ENCODE results near the gene CYP1A2. TPM values are rescaled to one million over a fixed set of nuclear protein-coding genes. Genes with fewer than 3 reads are reported as not detected.

CYP1A2 gene
- total and polyA plus RNA-seq, 7 donors = not detected

DNA sequence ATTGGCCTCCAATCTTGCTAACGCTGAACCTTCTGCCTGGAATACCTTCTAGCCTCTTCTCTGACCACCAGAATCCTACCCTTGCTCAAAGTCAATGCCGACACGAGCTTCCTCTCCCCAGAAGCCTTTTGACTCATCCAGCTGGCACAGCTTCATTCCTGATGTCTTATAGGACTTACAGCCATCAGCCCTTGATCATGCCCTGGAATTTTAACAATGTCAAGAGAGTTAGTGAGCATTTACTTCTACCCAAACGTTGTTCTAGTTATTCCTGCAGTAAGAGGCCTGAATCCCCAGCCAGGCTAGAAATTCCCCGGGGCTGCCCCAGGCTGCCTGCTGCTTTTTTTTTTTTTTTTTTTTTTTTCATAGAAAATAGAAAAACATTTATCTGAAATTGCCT, 3.9 kb downstream of the CYP1A2 start:
- Histone ChIP-seq H3K4me1 (no peaks in the 10 kb centered on the region), H3K27ac (no peak overlapping the region), H3K4me3 (no peak overlapping the region), H3K9me3 (no peaks in the 10 kb centered on the region), H3K36me3 (no peaks in the 10 kb centered on the region), H3K27me3 (no peaks in the 10 kb centered on the region)
- intact Hi-C loops (cut with DNase I) = no loop called here
- no peak for DNase-seq
- WGBS, 2 donors = 58 to 68% methylated on average over 5 of the region's 5 CpGs
- TF ChIP-seq, protein P1, sequence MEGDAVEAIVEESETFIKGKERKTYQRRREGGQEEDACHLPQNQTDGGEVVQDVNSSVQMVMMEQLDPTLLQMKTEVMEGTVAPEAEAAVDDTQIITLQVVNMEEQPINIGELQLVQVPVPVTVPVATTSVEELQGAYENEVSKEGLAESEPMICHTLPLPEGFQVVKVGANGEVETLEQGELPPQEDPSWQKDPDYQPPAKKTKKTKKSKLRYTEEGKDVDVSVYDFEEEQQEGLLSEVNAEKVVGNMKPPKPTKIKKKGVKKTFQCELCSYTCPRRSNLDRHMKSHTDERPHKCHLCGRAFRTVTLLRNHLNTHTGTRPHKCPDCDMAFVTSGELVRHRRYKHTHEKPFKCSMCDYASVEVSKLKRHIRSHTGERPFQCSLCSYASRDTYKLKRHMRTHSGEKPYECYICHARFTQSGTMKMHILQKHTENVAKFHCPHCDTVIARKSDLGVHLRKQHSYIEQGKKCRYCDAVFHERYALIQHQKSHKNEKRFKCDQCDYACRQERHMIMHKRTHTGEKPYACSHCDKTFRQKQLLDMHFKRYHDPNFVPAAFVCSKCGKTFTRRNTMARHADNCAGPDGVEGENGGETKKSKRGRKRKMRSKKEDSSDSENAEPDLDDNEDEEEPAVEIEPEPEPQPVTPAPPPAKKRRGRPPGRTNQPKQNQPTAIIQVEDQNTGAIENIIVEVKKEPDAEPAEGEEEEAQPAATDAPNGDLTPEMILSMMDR (IDR thresholded peaks at IDR 0.05) = no peak
- TF ChIP-seq EP300 (IDR thresholded peaks at IDR 0.05) (no peak), POLR2A (IDR thresholded peaks at IDR 0.05) (no peak), POLR2AphosphoS5 (IDR thresholded peaks at IDR 0.05) (no peak)

DNA sequence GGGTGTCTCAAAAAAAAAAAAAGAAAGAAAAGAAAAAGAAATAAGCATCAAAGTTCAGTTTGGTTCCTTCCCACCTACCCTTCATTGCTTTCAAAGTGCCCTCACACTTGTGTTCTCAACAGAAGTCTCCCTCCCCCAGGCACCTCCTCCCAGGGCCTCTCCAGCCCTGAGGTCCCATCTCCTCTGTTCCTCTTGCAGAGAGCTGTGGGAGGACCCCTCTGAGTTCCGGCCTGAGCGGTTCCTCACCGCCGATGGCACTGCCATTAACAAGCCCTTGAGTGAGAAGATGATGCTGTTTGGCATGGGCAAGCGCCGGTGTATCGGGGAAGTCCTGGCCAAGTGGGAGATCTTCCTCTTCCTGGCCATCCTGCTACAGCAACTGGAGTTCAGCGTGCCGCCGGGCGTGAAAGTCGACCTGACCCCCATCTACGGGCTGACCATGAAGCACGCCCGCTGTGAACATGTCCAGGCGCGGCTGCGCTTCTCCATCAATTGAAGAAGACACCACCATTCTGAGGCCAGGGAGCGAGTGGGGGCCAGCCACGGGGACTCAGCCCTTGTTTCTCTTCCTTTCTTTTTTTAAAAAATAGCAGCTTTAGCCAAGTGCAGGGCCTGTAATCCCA, 6.1 kb downstream of the CYP1A2 start:
- intact Hi-C loops (cut with DNase I) = no loop called here
- H3K4me3 ChIP-seq = no peak overlapping the region

DNA sequence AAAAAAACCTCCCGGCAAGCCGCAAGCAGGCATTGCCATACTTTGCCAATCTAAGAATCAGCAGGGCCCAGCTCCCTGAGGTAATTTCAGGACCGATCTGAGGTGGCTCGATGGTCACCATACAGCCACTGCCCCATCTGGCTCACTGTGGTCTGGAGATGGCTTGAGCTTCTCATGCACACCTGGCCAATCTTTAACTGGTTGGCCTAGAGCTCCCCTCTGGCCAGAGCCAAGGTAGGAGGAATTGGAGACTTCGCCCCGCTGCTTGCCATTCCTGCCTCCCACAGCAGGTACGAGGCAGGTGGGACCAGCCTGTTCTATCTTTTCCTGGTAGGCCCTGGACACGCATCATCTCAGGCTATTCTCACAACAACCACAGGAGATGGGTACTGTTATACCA, 10.1 kb downstream of the CYP1A2 start:
- intact Hi-C loops (cut with DNase I) = no loop called here
- 90 to 95% methylated on average over 8 of the region's 8 CpGs for WGBS, 2 donors

More for the DNA sequence above, 6.1 kb downstream of the CYP1A2 start:
- TF ChIP-seq, protein P1 (IDR thresholded peaks at IDR 0.05) = no peak
- TF ChIP-seq POLR2AphosphoS5 (IDR thresholded peaks at IDR 0.05) = no peak
- no peak for TF ChIP-seq EP300 (IDR thresholded peaks at IDR 0.05)
- no peak for TF ChIP-seq POLR2A (IDR thresholded peaks at IDR 0.05)
- 87 to 90% methylated on average over 20 of the region's 20 CpGs for whole genome bisulfite sequencing, 2 donors
- no peaks in the 10 kb centered on the region for H3K4me1 ChIP-seq
- H3K27ac ChIP-seq = no peak overlapping the region
- DNase-seq = no peak
- no peaks in the 10 kb centered on the region for H3K27me3 ChIP-seq
- no peaks in the 10 kb centered on the region for H3K36me3 ChIP-seq
- no peaks in the 10 kb centered on the region for H3K9me3 ChIP-seq

DNA sequence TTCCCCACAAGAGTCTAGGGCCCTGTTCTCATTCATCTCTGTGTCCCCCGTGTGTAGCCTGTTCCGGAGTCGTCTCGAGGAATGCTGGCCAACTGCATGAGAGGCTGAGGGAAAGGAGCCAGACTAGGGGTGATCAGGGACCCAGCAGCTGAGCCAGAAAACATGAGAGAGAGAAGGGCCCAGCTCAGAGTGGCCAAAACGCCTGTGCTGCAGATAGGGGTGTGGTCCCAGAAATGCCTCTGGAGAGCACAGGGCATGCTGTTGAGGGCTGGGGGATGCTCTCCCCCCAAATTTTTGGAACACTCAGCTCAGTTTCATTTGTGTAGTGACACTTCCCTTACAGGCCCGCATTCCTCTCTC, 14.1 kb downstream of the CYP1A2 start:
- H3K4me1 ChIP-seq = no peaks in the 10 kb centered on the region
- intact Hi-C loops (cut with DNase I) = no loop called here
- H3K36me3 ChIP-seq = no peaks in the 10 kb centered on the region
- H3K27ac ChIP-seq = no peak overlapping the region
- TF ChIP-seq EP300 (IDR thresholded peaks at IDR 0.05) = no peak
- TF ChIP-seq, protein P1 (IDR thresholded peaks at IDR 0.05) = no peak
- H3K9me3 ChIP-seq = no peaks in the 10 kb centered on the region
- DNase-seq = no peak
- no peak overlapping the region for H3K4me3 ChIP-seq
- H3K27me3 ChIP-seq = peaks cover 0 to 3% (median 0%) of the 10 kb centered on the region in 3 donors
- WGBS, 2 donors = 40 to 77% methylated on average over 6 of the region's 6 CpGs

More for the DNA sequence above, 10.1 kb downstream of the CYP1A2 start:
- Histone ChIP-seq H3K9me3 (no peaks in the 10 kb centered on the region), H3K27me3 (no peaks in the 10 kb centered on the region), H3K4me1 (no peaks in the 10 kb centered on the region), H3K4me3 (no peak overlapping the region), H3K36me3 (no peaks in the 10 kb centered on the region), H3K27ac (no peak overlapping the region)
- TF ChIP-seq, protein P1 (IDR thresholded peaks at IDR 0.05) = no peak
- TF ChIP-seq POLR2A (IDR thresholded peaks at IDR 0.05) = no peak
- no peak for TF ChIP-seq POLR2AphosphoS5 (IDR thresholded peaks at IDR 0.05)
- no peak for TF ChIP-seq EP300 (IDR thresholded peaks at IDR 0.05)
- DNase-seq = no peak

DNA sequence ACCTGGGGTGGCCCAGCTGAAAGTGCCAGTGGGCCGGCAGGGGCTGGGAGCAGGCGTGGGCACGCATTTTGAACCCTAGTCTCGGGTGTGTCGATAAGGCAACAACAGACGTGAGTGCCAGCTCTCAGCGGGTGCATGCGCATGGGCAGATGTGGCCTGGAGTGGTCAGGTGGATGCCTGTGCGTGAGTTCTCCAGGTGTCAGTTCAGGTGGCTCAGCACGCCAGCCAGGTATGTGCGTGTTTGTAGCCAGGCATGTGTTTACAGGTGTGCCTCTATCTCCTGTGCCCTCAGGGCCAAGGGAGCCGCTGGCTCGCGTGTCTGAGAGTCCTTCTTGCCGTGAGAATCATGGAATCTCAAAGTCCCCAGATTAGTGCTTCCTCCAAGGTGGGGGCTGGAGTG, 14.8 kb downstream of the CYP1A2 start:
- TF ChIP-seq EP300 (IDR thresholded peaks at IDR 0.05) (no peak), POLR2A (IDR thresholded peaks at IDR 0.05) (no peak), POLR2AphosphoS5 (IDR thresholded peaks at IDR 0.05) (no peak)
- TF ChIP-seq, protein P1 (IDR thresholded peaks at IDR 0.05) = no peak
- intact Hi-C loops (cut with DNase I) = no loop called here

More for the DNA sequence above, 14.8 kb downstream of the CYP1A2 start:
- no peak overlapping the region for H3K27ac ChIP-seq
- DNase-seq = no peak
- peaks cover 0 to 10% (median 0%) of the 10 kb centered on the region in 3 donors for H3K27me3 ChIP-seq
- peaks cover 0 to 1% (median 0%) of the 10 kb centered on the region in 4 donors for H3K4me1 ChIP-seq
- H3K4me3 ChIP-seq = no peak overlapping the region
- no peaks in the 10 kb centered on the region for H3K36me3 ChIP-seq
- WGBS, 2 donors = 38 to 81% methylated on average over 15 of the region's 15 CpGs
- no peaks in the 10 kb centered on the region for H3K9me3 ChIP-seq
